BLaER1 (cell line): Measurements from ENCODE around the gene CUEDC2.
A peak's percentile ranks its signal among the peaks of the same experiment; 100 is the strongest.

ENCODE experiments used
- H3K27ac ChIP-seq: shearing (Covaris generic); formaldehyde crosslinking; 2 replicates; pipeline ENCODE4 v1.8.1; 2022
- H3K27me3 ChIP-seq: shearing (Covaris generic); formaldehyde crosslinking; 2 replicates; pipeline ENCODE4 v1.8.1; 2022
- H3K36me3 ChIP-seq: shearing (Covaris generic); formaldehyde crosslinking; 2 replicates; pipeline ENCODE4 v1.8.1; 2022
- H3K4me1 ChIP-seq: shearing (Covaris generic); formaldehyde crosslinking; 2 replicates; pipeline ENCODE4 v1.8.1; 2022
- H3K4me2 ChIP-seq: shearing (Covaris generic); formaldehyde crosslinking; 2 replicates; pipeline ENCODE4 v1.8.1; 2022
- H3K4me3 ChIP-seq: shearing (Covaris generic); formaldehyde crosslinking; 2 replicates; pipeline ENCODE4 v1.8.1; 2022
- H3K9ac ChIP-seq: shearing (Covaris generic); formaldehyde crosslinking; 2 replicates; pipeline ENCODE4 v1.8.1; 2022
- H3K9me3 ChIP-seq: shearing (Covaris generic); formaldehyde crosslinking; 2 replicates; pipeline ENCODE4 v1.8.1; 2022
- H4K20me1 ChIP-seq: shearing (Covaris generic); formaldehyde crosslinking; 2 replicates; pipeline ENCODE4 v1.8.1; 2022
- Cebpa-rat ChIP-seq: shearing (Covaris generic); IDR thresholded peaks from 2 replicates; pipeline ENCODE4 v1.8.1; 2022

Gene CUEDC2

GRCh38 chr10:102432162-102432950, at the start of gene CUEDC2:
CUEDC2 (minus strand) TSS chr10:102432574; CDS start chr10:102425188, 7,386 bp downstream.
- Histone ChIP-seq H3K9me3 (no peaks in the 10 kb centered on the region), H3K4me2 (peak within 1 kb of the TSS; percentile 98), H3K9ac (peak within 1 kb of the TSS; percentile 96), H3K4me1 (peaks cover 52% of the 10 kb centered on the region), H3K4me3 (peak within 1 kb of the TSS; percentile 96), H3K27ac (peak within 1 kb of the TSS; percentile 94), H3K27me3 (peaks cover 28% of the 10 kb centered on the region), H4K20me1 (peaks cover under 1% of the 10 kb centered on the region; the same call in 1 of the 2 replicates), H3K36me3 (peaks cover 17% of the 10 kb centered on the region)
- no peak for TF ChIP-seq Cebpa-rat

GRCh38 chr10:102480396-102480795, 48.0 kb upstream of the CUEDC2 start:
- Histone ChIP-seq H4K20me1 (peaks cover 59% of the 10 kb centered on the region), H3K36me3 (peaks cover 99% of the 10 kb centered on the region)

GRCh38 chr10:102479651-102480050, 47.3 kb upstream of the CUEDC2 start:
- Histone ChIP-seq H3K4me2 (no peak overlapping the region), H3K27ac (no peak overlapping the region), H3K9ac (no peak overlapping the region), H3K4me3 (no peak overlapping the region), H3K9me3 (no peaks in the 10 kb centered on the region), H3K36me3 (peaks cover 97% of the 10 kb centered on the region), H3K4me1 (peaks cover 12% of the 10 kb centered on the region), H4K20me1 (peaks cover 52% of the 10 kb centered on the region), H3K27me3 (no peaks in the 10 kb centered on the region)
- no peak for TF ChIP-seq Cebpa-rat

More at GRCh38 chr10:102480396-102480795, 48.0 kb upstream of the CUEDC2 start:
- Histone ChIP-seq H3K9me3 (no peaks in the 10 kb centered on the region), H3K4me2 (no peak overlapping the region), H3K4me3 (no peak overlapping the region), H3K9ac (0 out of 2 replicates have a peak overlapping the region, but pooled peaks have one; percentile 52), H3K4me1 (peaks cover 12% of the 10 kb centered on the region), H3K27ac (peak overlapping the region; percentile 14; the same call in 1 of the 2 replicates), H3K27me3 (no peaks in the 10 kb centered on the region)
- TF ChIP-seq Cebpa-rat: no peak

- peaks cover 97% of the 10 kb centered on the region for H3K36me3 ChIP-seq
Measured at GRCh38 chr10:102476466-102477141, 44.2 kb upstream of the CUEDC2 start.

GRCh38 chr10:102475451-102476040, 43.2 kb upstream of the CUEDC2 start:
- no peaks in the 10 kb centered on the region for H3K9me3 ChIP-seq
- H3K4me2 ChIP-seq: no peak overlapping the region
- peaks cover 11% of the 10 kb centered on the region for H4K20me1 ChIP-seq
- TF ChIP-seq Cebpa-rat: no peak
- H3K9ac ChIP-seq: no peak overlapping the region
- H3K4me1 ChIP-seq: peaks cover 1% of the 10 kb centered on the region
- H3K27me3 ChIP-seq: no peaks in the 10 kb centered on the region
- H3K36me3 ChIP-seq: peaks cover 97% of the 10 kb centered on the region
- H3K4me3 ChIP-seq: no peak overlapping the region
- H3K27ac ChIP-seq: no peak overlapping the region

More at GRCh38 chr10:102476466-102477141, 44.2 kb upstream of the CUEDC2 start:
- H3K4me3 ChIP-seq: no peak overlapping the region
- no peak overlapping the region for H3K9ac ChIP-seq
- peaks cover 21% of the 10 kb centered on the region for H4K20me1 ChIP-seq
- H3K4me2 ChIP-seq: no peak overlapping the region
- H3K4me1 ChIP-seq: peaks cover 12% of the 10 kb centered on the region
- H3K27ac ChIP-seq: no peak overlapping the region
- H3K9me3 ChIP-seq: no peaks in the 10 kb centered on the region
- H3K27me3 ChIP-seq: no peaks in the 10 kb centered on the region
- no peak for TF ChIP-seq Cebpa-rat

GRCh38 chr10:102473445-102474331, 41.3 kb upstream of the CUEDC2 start:
- Histone ChIP-seq H3K4me1 (peaks cover 8% of the 10 kb centered on the region; the same call in 1 of the 2 replicates), H3K27ac (no peak overlapping the region), H3K9me3 (no peaks in the 10 kb centered on the region), H3K9ac (no peak overlapping the region), H4K20me1 (no peaks in the 10 kb centered on the region; the same call in 1 of the 2 replicates), H3K27me3 (no peaks in the 10 kb centered on the region), H3K36me3 (peaks cover 96% of the 10 kb centered on the region), H3K4me2 (no peak overlapping the region), H3K4me3 (no peak overlapping the region)
- TF ChIP-seq Cebpa-rat: no peak

GRCh38 chr10:102470579-102471546, 38.5 kb upstream of the CUEDC2 start:
- Histone ChIP-seq H4K20me1 (no peaks in the 10 kb centered on the region; the same call in 1 of the 2 replicates), H3K9me3 (no peaks in the 10 kb centered on the region), H3K9ac (no peak overlapping the region), H3K4me1 (peaks cover 8% of the 10 kb centered on the region; the same call in 1 of the 2 replicates), H3K4me2 (no peak overlapping the region), H3K36me3 (peaks cover 82% of the 10 kb centered on the region), H3K27me3 (no peaks in the 10 kb centered on the region), H3K4me3 (no peak overlapping the region), H3K27ac (no peak overlapping the region)
- no peak for TF ChIP-seq Cebpa-rat

GRCh38 chr10:102468683-102469082, 36.3 kb upstream of the CUEDC2 start:
- H3K4me2 ChIP-seq: no peak overlapping the region
- no peak for TF ChIP-seq Cebpa-rat
- no peaks in the 10 kb centered on the region for H3K9me3 ChIP-seq
- H3K4me3 ChIP-seq: no peak overlapping the region
- H3K9ac ChIP-seq: no peak overlapping the region
- H3K36me3 ChIP-seq: peaks cover 66% of the 10 kb centered on the region
- no peaks in the 10 kb centered on the region for H3K27me3 ChIP-seq
- no peaks in the 10 kb centered on the region; the same call in 1 of the 2 replicates for H4K20me1 ChIP-seq
- H3K27ac ChIP-seq: no peak overlapping the region
- H3K4me1 ChIP-seq: peaks cover 10% of the 10 kb centered on the region
